Measurements from ENCODE around the gene KIAA0513.

- TF ChIP-seq CTCF (IDR thresholded peaks at IDR 0.05), result no peak
- no peak for TF ChIP-seq POLR2A (IDR thresholded peaks at IDR 0.05)
Observed at GRCh38 chr16:85082173-85083050, 54.8 kb downstream of the KIAA0513 start.

Measured in Peyer's patch (tissue), 4 donors.